OCI-LY1 (cell line): ENCODE measurements around the gene ASTE1.

Experiments used
- H2AFZ ChIP-seq: fragments of 200-600 bp; sonication (generic), shearing (Covaris generic); 2 replicates; pipeline ENCODE4 v1.6.0; 2014; ENCODE audit warnings: antibody characterized with exemption, mild to moderate bottlenecking, low read length
- H3F3A ChIP-seq: fragments of 200-600 bp; sonication (generic), shearing (Covaris generic); 2 replicates; pipeline ENCODE4 v1.6.0; 2014; ENCODE audit warnings: mild to moderate bottlenecking, antibody characterized with exemption, low read length, moderate library complexity; ENCODE audit not compliant: insufficient read depth
- H3K27ac ChIP-seq: fragments of 200-600 bp; sonication (generic); 2 replicates; pipeline ENCODE4 v1.5.1; 2014; ENCODE audit warnings: low read length, mixed run types, mild to moderate bottlenecking, low read depth; ENCODE audit not compliant: poor library complexity, severe bottlenecking
- H3K27me3 ChIP-seq: fragments of 200-600 bp; sonication (generic); 2 replicates; pipeline ENCODE4 v1.6.0; 2014; ENCODE audit warnings: antibody characterized with exemption, mild to moderate bottlenecking, low read length, moderate library complexity; ENCODE audit not compliant: insufficient read depth
- H3K36me3 ChIP-seq: fragments of 200-600 bp; sonication (generic); 2 replicates; pipeline ENCODE4 v1.6.1; 2014; ENCODE audit warnings: mild to moderate bottlenecking, antibody characterized with exemption, low read length, moderate library complexity, mixed read lengths; ENCODE audit not compliant: insufficient read depth
- H3K4me1 ChIP-seq: fragments of 200-600 bp; sonication (generic); 2 replicates; pipeline ENCODE4 v1.5.1; 2014; ENCODE audit warnings: mild to moderate bottlenecking, low read length, moderate library complexity; ENCODE audit not compliant: insufficient read depth, severe bottlenecking
- H3K4me2 ChIP-seq: fragments of 200-600 bp; sonication (generic), shearing (Covaris generic); 2 replicates; pipeline ENCODE4 v1.6.1; 2014; ENCODE audit warnings: low read length
- H3K4me3 ChIP-seq: fragments of 200-600 bp; sonication (generic); 2 replicates; pipeline ENCODE4 v1.5.1; 2014; ENCODE audit warnings: low read length, low read depth, mild to moderate bottlenecking, mixed read lengths; ENCODE audit not compliant: poor library complexity, severe bottlenecking
- H3K79me2 ChIP-seq: fragments of 200-600 bp; shearing (Covaris generic); 2 replicates; pipeline ENCODE4 v1.6.1; 2016; ENCODE audit warnings: mixed run types, low read length, mixed read lengths; ENCODE audit not compliant: insufficient read depth
- H3K9ac ChIP-seq: fragments of 200-600 bp; sonication (generic), shearing (Covaris generic); 2 replicates; pipeline ENCODE4 v1.6.1; 2014; ENCODE audit warnings: mild to moderate bottlenecking, low read length, mixed read lengths
- H3K9me2 ChIP-seq: fragments of 200-600 bp; sonication (generic), shearing (Covaris generic); 2 replicates; pipeline ENCODE4 v1.6.1; 2014; ENCODE audit warnings: low read depth, mild to moderate bottlenecking, low read length, mixed read lengths
- H3K9me3 ChIP-seq: fragments of 200-600 bp; shearing (Covaris generic); 2 replicates; pipeline ENCODE4 v1.6.1; 2014; ENCODE audit warnings: low read length, mixed read lengths
- H4K20me1 ChIP-seq: fragments of 200-600 bp; sonication (generic), shearing (Covaris generic); 2 replicates; pipeline ENCODE4 v1.6.0; 2016; ENCODE audit warnings: mild to moderate bottlenecking, low read length; ENCODE audit not compliant: insufficient read depth
- EZH2 ChIP-seq: fragments of 200-600 bp; sonication (generic), shearing (Covaris generic); IDR thresholded peaks from 2 replicates; pipeline ENCODE4 v1.8.0; 2017; ENCODE audit warnings: borderline replicate concordance, mixed run types, mild to moderate bottlenecking, antibody characterized with exemption, low read length, moderate library complexity, mixed read lengths
- TF ChIP-seq, protein P1 (sequence below): fragments of 200-600 bp; sonication (generic), shearing (Covaris generic); IDR thresholded peaks from 2 replicates; pipeline ENCODE4 v1.5.1; 2017; ENCODE audit warnings: mild to moderate bottlenecking, antibody characterized with exemption, low read length, moderate library complexity, mixed read lengths

Gene ASTE1

DNA sequence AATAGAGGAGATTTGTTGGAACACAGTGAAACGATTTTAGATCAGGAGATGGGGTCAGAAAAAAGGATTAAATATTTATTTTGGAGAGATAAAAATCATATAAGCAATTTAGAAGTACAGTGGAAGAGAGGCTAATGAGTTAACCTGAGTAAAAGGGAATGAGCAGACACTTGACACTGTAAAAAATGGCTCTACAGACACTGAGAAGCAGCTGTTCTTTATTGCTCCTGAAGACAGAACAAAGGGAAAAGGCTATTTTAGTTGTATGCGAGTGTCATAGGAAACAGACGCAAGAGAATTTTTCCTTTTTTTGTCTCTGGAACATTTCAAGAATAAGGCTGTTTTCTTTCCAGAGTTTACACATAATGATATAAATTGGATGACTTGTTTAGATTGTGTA lies 34.3 kb downstream of the ASTE1 start:
- no peaks in the 10 kb centered on the region for H3K9me3 ChIP-seq
- no peaks in the 10 kb centered on the region for H3K27me3 ChIP-seq
- H3K4me2 ChIP-seq = no peak overlapping the region
- TF ChIP-seq EZH2 = no peak
- no peak overlapping the region for H3K9ac ChIP-seq
- H3K36me3 ChIP-seq = peaks cover 47% of the 10 kb centered on the region
- no peaks in the 10 kb centered on the region for H3K4me1 ChIP-seq
- H3F3A ChIP-seq = no peaks in the 10 kb centered on the region
- no peaks in the 10 kb centered on the region for H3K79me2 ChIP-seq
- H3K27ac ChIP-seq = no peak overlapping the region
- no peak overlapping the region for H3K4me3 ChIP-seq
- no peaks in the 10 kb centered on the region for H3K9me2 ChIP-seq
- H4K20me1 ChIP-seq = no peaks in the 10 kb centered on the region
- H2AFZ ChIP-seq = no peak overlapping the region

- Histone ChIP-seq H3K27me3 (no peaks in the 10 kb centered on the region), H3K4me1 (no peaks in the 10 kb centered on the region), H3K9ac (no peak overlapping the region), H3K9me2 (no peaks in the 10 kb centered on the region), H4K20me1 (no peaks in the 10 kb centered on the region), H3F3A (no peaks in the 10 kb centered on the region), H3K4me3 (no peak overlapping the region), H3K79me2 (no peaks in the 10 kb centered on the region), H3K9me3 (no peaks in the 10 kb centered on the region), H3K36me3 (peaks cover 38% of the 10 kb centered on the region), H2AFZ (no peak overlapping the region), H3K4me2 (no peak overlapping the region), H3K27ac (no peak overlapping the region)
- TF ChIP-seq EZH2 = no peak
- TF ChIP-seq, protein P1, sequence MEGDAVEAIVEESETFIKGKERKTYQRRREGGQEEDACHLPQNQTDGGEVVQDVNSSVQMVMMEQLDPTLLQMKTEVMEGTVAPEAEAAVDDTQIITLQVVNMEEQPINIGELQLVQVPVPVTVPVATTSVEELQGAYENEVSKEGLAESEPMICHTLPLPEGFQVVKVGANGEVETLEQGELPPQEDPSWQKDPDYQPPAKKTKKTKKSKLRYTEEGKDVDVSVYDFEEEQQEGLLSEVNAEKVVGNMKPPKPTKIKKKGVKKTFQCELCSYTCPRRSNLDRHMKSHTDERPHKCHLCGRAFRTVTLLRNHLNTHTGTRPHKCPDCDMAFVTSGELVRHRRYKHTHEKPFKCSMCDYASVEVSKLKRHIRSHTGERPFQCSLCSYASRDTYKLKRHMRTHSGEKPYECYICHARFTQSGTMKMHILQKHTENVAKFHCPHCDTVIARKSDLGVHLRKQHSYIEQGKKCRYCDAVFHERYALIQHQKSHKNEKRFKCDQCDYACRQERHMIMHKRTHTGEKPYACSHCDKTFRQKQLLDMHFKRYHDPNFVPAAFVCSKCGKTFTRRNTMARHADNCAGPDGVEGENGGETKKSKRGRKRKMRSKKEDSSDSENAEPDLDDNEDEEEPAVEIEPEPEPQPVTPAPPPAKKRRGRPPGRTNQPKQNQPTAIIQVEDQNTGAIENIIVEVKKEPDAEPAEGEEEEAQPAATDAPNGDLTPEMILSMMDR = no peak
These were observed 35.5 kb downstream of the ASTE1 start for GRCh38 chr3:130991126-130991525.

GRCh38 chr3:130990282-130990681 lies 36.3 kb downstream of the ASTE1 start:
- H3K9me2 ChIP-seq = no peaks in the 10 kb centered on the region
- no peak for TF ChIP-seq EZH2
- TF ChIP-seq, protein P1 = no peak

DNA sequence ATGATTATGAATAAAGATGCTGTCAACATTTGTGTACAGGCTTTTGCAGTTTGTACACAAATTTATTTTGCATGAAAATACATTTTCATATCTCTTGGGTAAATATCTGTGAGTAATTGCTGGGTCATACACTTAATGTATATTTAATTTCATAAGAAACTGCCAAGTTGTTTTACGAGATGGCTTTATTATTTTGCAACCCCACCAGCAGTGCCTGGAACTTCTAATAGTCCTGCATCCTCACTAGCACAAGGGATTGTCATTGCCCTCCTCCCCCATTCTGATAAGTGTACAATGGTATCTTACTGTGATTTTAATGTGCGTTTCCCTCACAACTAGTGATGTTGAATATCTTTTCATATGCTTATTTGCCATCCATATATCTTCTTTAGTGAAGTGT lies 45.2 kb downstream of the ASTE1 start:
- Histone ChIP-seq H3K9me2 (no peaks in the 10 kb centered on the region), H3K27ac (no peak overlapping the region), H3K4me1 (no peaks in the 10 kb centered on the region), H3K4me2 (no peak overlapping the region), H2AFZ (no peak overlapping the region), H3K9ac (no peak overlapping the region), H3K36me3 (peaks cover 50% of the 10 kb centered on the region; the same call in 1 of the 2 replicates), H3K79me2 (no peaks in the 10 kb centered on the region), H3K9me3 (no peaks in the 10 kb centered on the region), H3K27me3 (no peaks in the 10 kb centered on the region), H4K20me1 (no peaks in the 10 kb centered on the region), H3F3A (no peaks in the 10 kb centered on the region), H3K4me3 (no peak overlapping the region)
- TF ChIP-seq, protein P1 = no peak
- TF ChIP-seq EZH2 = no peak

More at GRCh38 chr3:130990282-130990681, 36.3 kb downstream of the ASTE1 start:
- Histone ChIP-seq H3F3A (no peaks in the 10 kb centered on the region), H4K20me1 (no peaks in the 10 kb centered on the region), H3K36me3 (peaks cover 30% of the 10 kb centered on the region), H3K27me3 (no peaks in the 10 kb centered on the region), H3K27ac (no peak overlapping the region), H3K4me2 (no peak overlapping the region), H3K9ac (no peak overlapping the region), H3K79me2 (no peaks in the 10 kb centered on the region), H2AFZ (no peak overlapping the region), H3K9me3 (no peaks in the 10 kb centered on the region), H3K4me3 (no peak overlapping the region), H3K4me1 (no peaks in the 10 kb centered on the region)
